HCT116 (cell line): ENCODE results near the gene RAPGEF6. TPM values are rescaled to one million over a fixed set of nuclear protein-coding genes. Genes with fewer than 3 reads are reported as not detected.

Experiments
- ATAC-seq: fragments of 200-7000 bp; cut with Tn5 transposase; 2 replicates; pipeline ENCODE4 v1.9.1; 2020; ENCODE audit warnings: mild to moderate bottlenecking, moderate library complexity
- BruUV-seq: library from RNA; stranded (reverse); fragments of 400-500 nt; replicated peaks from 2 replicates; lab custom pipeline; 2021; lab: Mats Ljungman, UMichigan
- CTCF ChIA-PET: fragments of 300-600 bp; sonication (Branson Sonifier 250); formaldehyde crosslinking; loops from one replicate; lab custom pipeline; 2021; ENCODE audit warnings: antibody characterized with exemption; lab: Charles Lee
- POLR2A ChIA-PET: fragments of 300-600, 350-600 bp; sonication (Branson Sonifier 250); formaldehyde crosslinking; loops from one replicate; lab custom pipeline; 2021; ENCODE audit warnings: antibody characterized with exemption; lab: Charles Lee
- RAD21 ChIA-PET, 2 experiments: fragments of 300-600 bp; sonication (Branson Sonifier 250); formaldehyde crosslinking; loops; one replicate each; lab custom pipeline; 2023; ENCODE audit warnings: low total read pairs in 2 of 2; ENCODE audit not compliant: uncharacterized antibody in 2 of 2, unreplicated experiment in 2 of 2, low non-redundant PET in 1 of 2; lab: Charles Lee
- DNase-seq: peaks from one replicate; pipeline ENCODE4 v3.0.0-alpha.2; 2010; ENCODE audit warnings: low read depth, low spot score
- H2AFZ ChIP-seq: fragments of 200-600 bp; shearing (Covaris generic), sonication (generic); 2 replicates; pipeline ENCODE4 v1.6.1; 2017; ENCODE audit warnings: low read depth, mixed run types, mixed read lengths, antibody characterized with exemption, low read length; ENCODE audit not compliant: poor library complexity, severe bottlenecking
- H3K27ac ChIP-seq: 2 replicates; pipeline ENCODE4 v1.5.1; 2012; ENCODE audit warnings: low read depth, low read length
- H3K27me3 ChIP-seq: fragments of 200-600 bp; sonication (generic); 2 replicates; pipeline ENCODE4 v1.6.1; 2016; ENCODE audit warnings: mixed run types, low read length, mixed read lengths; ENCODE audit not compliant: insufficient read depth
- H3K36me3 ChIP-seq, 2 experiments: fragments of 200-500 bp in 1 of 2; fragments of 200-600 bp in 1 of 2; sonication (Bioruptor generic) in 1 of 2; sonication (generic) in 1 of 2; 2 replicates each; pipeline versions ENCODE4 v1.5.1 to v1.6.1; 2014 to 2016; ENCODE audit warnings: low read length in 2 of 2, inconsistent platforms in 1 of 2, mixed read lengths in 1 of 2, mixed run types in 1 of 2; ENCODE audit not compliant: insufficient read depth in 2 of 2, control insufficient read depth in 1 of 2
- H3K4me1 ChIP-seq, 2 experiments: fragments of 200-600 bp in 1 of 2; sonication (generic) in 1 of 2; 2 replicates each; pipeline versions ENCODE4 v1.5.1 to v1.6.1; 2012 to 2017; ENCODE audit warnings: low read length in 2 of 2, inconsistent platforms in 1 of 2, mild to moderate bottlenecking in 1 of 2, mixed read lengths in 1 of 2, mixed run types in 1 of 2, moderate library complexity in 1 of 2; ENCODE audit not compliant: insufficient read depth in 2 of 2, control insufficient read depth in 1 of 2
- H3K4me2 ChIP-seq: fragments of 200-600 bp; sonication (generic); 2 replicates; pipeline ENCODE4 v1.6.1; 2017; ENCODE audit warnings: mixed run types, low read length, mixed read lengths
- H3K4me3 ChIP-seq, 2 experiments: fragments of 200-600 bp in 1 of 2; sonication (generic) in 1 of 2; replicated peaks in 1 of 2; 2 replicates each; pipeline ENCODE4 v1.5.1; 2011 to 2016; ENCODE audit warnings: low read length in 2 of 2, control low read depth in 1 of 2, low read depth in 1 of 2, mild to moderate bottlenecking in 1 of 2, mixed read lengths in 1 of 2, mixed run types in 1 of 2
- H3K79me2 ChIP-seq: fragments of 200-600 bp; sonication (generic); 2 replicates; pipeline ENCODE4 v1.6.1; 2017; ENCODE audit warnings: mild to moderate bottlenecking, mixed run types, low read length, moderate library complexity, mixed read lengths; ENCODE audit not compliant: insufficient read depth
- H3K9ac ChIP-seq: fragments of 200-600 bp; sonication (generic); 2 replicates; pipeline ENCODE4 v1.6.1; 2016; ENCODE audit warnings: low read length, mixed read lengths
- H3K9me2 ChIP-seq: fragments of 200-600 bp; sonication (generic), shearing (Covaris generic); 2 replicates; pipeline ENCODE4 v1.6.1; 2017; ENCODE audit warnings: mixed run types, mild to moderate bottlenecking, moderate library complexity; ENCODE audit not compliant: insufficient read depth
- H3K9me3 ChIP-seq, 2 experiments: fragments of 200-500 bp in 1 of 2; fragments of 200-600 bp in 1 of 2; sonication (Bioruptor generic) in 1 of 2; sonication (generic) in 1 of 2; 2 replicates each; pipeline ENCODE4 v1.6.1; 2014 to 2017; ENCODE audit warnings: low read length in 2 of 2, mixed read lengths in 2 of 2, inconsistent platforms in 1 of 2, low read depth in 1 of 2, mild to moderate bottlenecking in 1 of 2, mixed run types in 1 of 2, moderate library complexity in 1 of 2; ENCODE audit not compliant: control insufficient read depth in 1 of 2, insufficient read depth in 1 of 2
- H4K20me1 ChIP-seq: fragments of 200-600 bp; sonication (generic), shearing (Covaris generic); 2 replicates; pipeline ENCODE4 v1.6.1; 2017; ENCODE audit warnings: mixed run types, mild to moderate bottlenecking, moderate library complexity; ENCODE audit not compliant: insufficient read depth
- CBX3 ChIP-seq: IDR thresholded peaks from 2 replicates; pipeline ENCODE4 v1.6.1; 2012; ENCODE audit warnings: low read depth
- CEBPB ChIP-seq: IDR thresholded peaks from 2 replicates; pipeline ENCODE4 v1.6.1; 2012; ENCODE audit warnings: low read depth
- CTCF ChIP-seq, 3 experiments: fragments of 200-600 bp in 1 of 3; sonication (generic) in 1 of 3; IDR thresholded peaks in 2 of 3; conservative IDR thresholded peaks in 1 of 3; 2 replicates each; pipeline ENCODE4 v1.5.1; 2012 to 2017; ENCODE audit warnings: low read depth in 2 of 3, low read length in 2 of 3, antibody characterized with exemption in 1 of 3, borderline replicate concordance in 1 of 3, control low read depth in 1 of 3, mild to moderate bottlenecking in 1 of 3, mixed read lengths in 1 of 3, mixed run types in 1 of 3, moderate library complexity in 1 of 3; ENCODE audit not compliant: insufficient read depth in 1 of 3
- ELF1 ChIP-seq: IDR thresholded peaks from 2 replicates; pipeline ENCODE4 v1.6.1; 2012; ENCODE audit warnings: low read depth, borderline replicate concordance
- EZH2phosphoT487 ChIP-seq: fragments of 200-600 bp; IDR thresholded peaks from 2 replicates; pipeline ENCODE4 v1.6.1; 2018; ENCODE audit warnings: antibody characterized with exemption, borderline replicate concordance
- SRF ChIP-seq: IDR thresholded peaks from 2 replicates; pipeline ENCODE4 v1.6.1; 2012; ENCODE audit warnings: low read depth
- YY1 ChIP-seq: IDR thresholded peaks from 2 replicates; pipeline ENCODE4 v1.6.1; 2011; ENCODE audit warnings: low read length, low read depth, moderate library complexity, mild to moderate bottlenecking; ENCODE audit not compliant: insufficient replicate concordance; ENCODE audit errors: extremely low read depth
- ZBTB33 ChIP-seq: IDR thresholded peaks from 2 replicates; pipeline ENCODE4 v1.6.1; 2011; ENCODE audit warnings: mild to moderate bottlenecking, low read length, moderate library complexity; ENCODE audit not compliant: insufficient replicate concordance; ENCODE audit errors: extremely low read depth
- ZNF274 ChIP-seq: fragments of 200-500 bp; sonication (Bioruptor generic); IDR thresholded peaks from 2 replicates; pipeline ENCODE4 v1.6.1; 2014; ENCODE audit warnings: mild to moderate bottlenecking, low read depth, low read length, inconsistent platforms
- intact Hi-C: fragments of 100-400 bp; cut with micrococcal nuclease; formaldehyde crosslinking; loops from 2 replicates; pipeline ENCODE4 v1.10.0; 2022
- total RNA-seq: library from RNA; stranded (reverse); gene quantifications from one replicate; pipeline ENCODE4 v1.2.1, GENCODE V29; 2021; ENCODE audit not compliant: unreplicated experiment

RAPGEF6 gene
- total RNA-seq, 1 experiment from 2014 or later, result 18.4 TPM

GRCh38 chr5:131550606-131551005 lies 84.4 kb downstream of the RAPGEF6 start:
- no peaks in the 10 kb centered on the region for H3K36me3 ChIP-seq
- POLR2A ChIA-PET, result no interaction called here
- no peaks in the 10 kb centered on the region for H3K9me3 ChIP-seq
- no peaks in the 10 kb centered on the region for H3K9me2 ChIP-seq
- H3K4me3 ChIP-seq, result no peak overlapping the region
- no peak for DNase-seq
- no peaks in the 10 kb centered on the region for H3K27me3 ChIP-seq
- TF ChIP-seq YY1 (no peak), SRF (no peak), EZH2phosphoT487 (no peak), CEBPB (no peak), CBX3 (no peak), ZNF274 (no peak), ELF1 (no peak), CTCF (IDR thresholded peaks at IDR 0.05 in 2 of 3, conservative IDR thresholded peaks at IDR 0.05 in 1 of 3; ENCODE audit: borderline replicate concordance in 1 of 3, insufficient read depth in 1 of 3, low read depth in 2 of 3, low read length in 2 of 3) (no peak)
- BruUV-seq, result no TSS peak
- CTCF ChIA-PET, result no interaction called here
- RAD21 ChIA-PET, result no interaction called here
- peaks cover 15% of the 10 kb centered on the region; the same call in 1 of the 2 replicates for H3K79me2 ChIP-seq
- 0 out of 2 replicates have a peak, but pooled peaks cover 6% of the 10 kb centered on the region for H4K20me1 ChIP-seq
- intact Hi-C loops, result no loop called here
- no peak overlapping the region for H2AFZ ChIP-seq
- no peak for ATAC-seq
- no peak overlapping the region for H3K27ac ChIP-seq
- no peak overlapping the region for H3K9ac ChIP-seq
- H3K4me2 ChIP-seq, result no peak overlapping the region
- no peaks in the 10 kb centered on the region for H3K4me1 ChIP-seq

- Histone ChIP-seq H3K9ac (no peak overlapping the region), H3K79me2 (peaks cover 14% of the 10 kb centered on the region; the same call in 1 of the 2 replicates), H3K9me3 (no peaks in the 10 kb centered on the region), H3K27me3 (no peaks in the 10 kb centered on the region), H3K27ac (no peak overlapping the region), H2AFZ (no peak overlapping the region), H3K4me3 (no peak overlapping the region), H4K20me1 (0 out of 2 replicates have a peak, but pooled peaks cover 4% of the 10 kb centered on the region), H3K4me2 (no peak overlapping the region), H3K36me3 (no peaks in the 10 kb centered on the region), H3K9me2 (no peaks in the 10 kb centered on the region), H3K4me1 (no peaks in the 10 kb centered on the region)
- no peak for TF ChIP-seq ZBTB33
- no peak for DNase-seq
- CTCF ChIA-PET, result no interaction called here
- ATAC-seq, result no peak
- RAD21 ChIA-PET, result no interaction called here
- POLR2A ChIA-PET, result no interaction called here
- intact Hi-C loops, result no loop called here
- BruUV-seq, result no TSS peak
Observed at GRCh38 chr5:131548176-131548575, 86.9 kb downstream of the RAPGEF6 start.
